ENCODE data around the gene GJB1. TPM values are rescaled to one million over a fixed set of nuclear protein-coding genes. Genes with fewer than 3 reads are reported as not detected.

Gene GJB1
- total and polyA plus RNA-seq, 9 of the 15 experiments (the other 6 are each of a cell fraction or from before 2014, with no cell fraction given) = 0.11 TPM; not detected in 8

DNA sequence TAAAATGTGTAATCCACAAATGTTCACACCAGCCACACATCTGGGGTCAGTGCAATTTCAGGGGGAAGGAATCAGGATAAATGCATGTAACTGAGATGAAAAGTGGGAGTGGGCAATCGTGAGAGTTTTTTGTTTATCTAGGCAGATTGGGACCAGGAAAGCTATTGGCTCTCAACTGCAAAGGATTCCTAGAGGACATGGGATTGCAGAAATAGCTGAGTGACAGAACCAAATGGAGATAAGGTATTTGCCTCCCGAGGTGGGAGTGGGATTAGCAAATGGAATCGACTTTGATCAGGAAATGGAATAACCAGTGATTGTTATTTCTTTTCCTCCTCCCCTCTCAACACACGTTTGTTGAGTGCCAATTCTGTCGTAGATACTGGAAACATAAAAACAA is 38.9 kb upstream of the GJB1 start:
- no peak overlapping the region for H3K4me3 ChIP-seq
- H3K9ac ChIP-seq (ENCODE audit: insufficient read depth in 1 of 2, low read depth in 2 of 2, low read length in 2 of 2) = no peak overlapping the region
- ChIA-PET POLR2A (no interaction called here), CTCF (ENCODE audit: low intra/inter-chr PET ratio) (no interaction called here)
- no peaks in the 10 kb centered on the region for H3K36me3 ChIP-seq (ENCODE audit: control insufficient read depth, insufficient read depth, low read length)
- no peak overlapping the region for H3K27ac ChIP-seq (ENCODE audit: extremely low read depth, low read depth, low read length)
- H2AFZ ChIP-seq (ENCODE audit: low read depth, low read length) = no peak overlapping the region
- H4K20me1 ChIP-seq (replicated peaks; ENCODE audit: control insufficient read depth, insufficient read depth, low read length) = no peaks in the 10 kb centered on the region
- H3K9me1 ChIP-seq (ENCODE audit: control insufficient read depth, insufficient read depth, low read length) = no peaks in the 10 kb centered on the region
- FAIRE-seq = no peak
- BruUV-seq (replicated peaks) = no TSS peak
- H3K9me3 ChIP-seq (replicated peaks; ENCODE audit: control insufficient read depth, insufficient read depth, low read depth, low read length) = no peaks in the 10 kb centered on the region
- no peaks in the 10 kb centered on the region for H3K27me3 ChIP-seq (ENCODE audit: control insufficient read depth in 2 of 2, insufficient read depth in 2 of 2, low read length in 2 of 2)
- in situ Hi-C loops (cut with MboI) = no loop called here
- H3K4me1 ChIP-seq (replicated peaks in 1 of 2; ENCODE audit: control insufficient read depth in 2 of 2, insufficient read depth in 2 of 2, low read length in 2 of 2) = peaks cover 4 to 15% of the 10 kb centered on the region in 2 experiments; a peak in 3 of 5 replicates
- DNase-seq (ENCODE audit: extremely low read depth in 1 of 4, low spot score in 3 of 4) = no peak
- no peak overlapping the region for H3K4me2 ChIP-seq (ENCODE audit: insufficient read depth, low read length)
- intact Hi-C loops (cut with micrococcal nuclease) = loop anchor here (5.0 kb wide), 1 partner anchor 468 kb away; no protein-coding TSS in a partner anchor
- H3K79me2 ChIP-seq (ENCODE audit: control insufficient read depth, insufficient read depth, low read length) = no peaks in the 10 kb centered on the region
- WGBS (ENCODE audit: insufficient coverage, low coverage, missing lambda C conversion rate) = 20% methylated on average over 5 of the region's 5 CpGs
- ATAC-seq = no peak
- TF ChIP-seq BHLHE40 (IDR thresholded peaks at IDR 0.05; ENCODE audit: low read length) (no peak), ZNF583 (CRISPR knock-in tag; IDR thresholded peaks at IDR 0.05) (no peak), ADNP (tag; IDR thresholded peaks at IDR 0.05) (no peak), TCF3 (CRISPR knock-in tag; IDR thresholded peaks at IDR 0.05) (no peak), FOXJ3 (CRISPR knock-in tag; IDR thresholded peaks at IDR 0.05) (no peak), ESRRA (IDR thresholded peaks at IDR 0.05; ENCODE audit: borderline replicate concordance, low read depth) (no peak), ZSCAN32 (CRISPR knock-in tag; IDR thresholded peaks at IDR 0.05) (no peak), RERE (CRISPR knock-in tag; IDR thresholded peaks at IDR 0.05; ENCODE audit: borderline replicate concordance) (no peak), BRF2 (IDR thresholded peaks at IDR 0.05; ENCODE audit: borderline replicate concordance, insufficient read depth, insufficient read length) (no peak), SLC30A9 (CRISPR knock-in tag; IDR thresholded peaks at IDR 0.05) (no peak), MTA3 (IDR thresholded peaks at IDR 0.05; ENCODE audit: borderline replicate concordance) (no peak), ZNF175 (CRISPR knock-in tag; IDR thresholded peaks at IDR 0.05; ENCODE audit: low read depth) (no peak), POLR2H (tag; IDR thresholded peaks at IDR 0.05; ENCODE audit: low read depth) (no peak), ZNF197 (CRISPR knock-in tag; IDR thresholded peaks at IDR 0.05; ENCODE audit: low read depth) (no peak), RBFOX2 (IDR thresholded peaks at IDR 0.05; ENCODE audit: low read depth, low read length) (no peak), SRSF1 (IDR thresholded peaks at IDR 0.05; ENCODE audit: low read depth, low read length) (no peak)
- TF ChIP-seq, protein P1, sequence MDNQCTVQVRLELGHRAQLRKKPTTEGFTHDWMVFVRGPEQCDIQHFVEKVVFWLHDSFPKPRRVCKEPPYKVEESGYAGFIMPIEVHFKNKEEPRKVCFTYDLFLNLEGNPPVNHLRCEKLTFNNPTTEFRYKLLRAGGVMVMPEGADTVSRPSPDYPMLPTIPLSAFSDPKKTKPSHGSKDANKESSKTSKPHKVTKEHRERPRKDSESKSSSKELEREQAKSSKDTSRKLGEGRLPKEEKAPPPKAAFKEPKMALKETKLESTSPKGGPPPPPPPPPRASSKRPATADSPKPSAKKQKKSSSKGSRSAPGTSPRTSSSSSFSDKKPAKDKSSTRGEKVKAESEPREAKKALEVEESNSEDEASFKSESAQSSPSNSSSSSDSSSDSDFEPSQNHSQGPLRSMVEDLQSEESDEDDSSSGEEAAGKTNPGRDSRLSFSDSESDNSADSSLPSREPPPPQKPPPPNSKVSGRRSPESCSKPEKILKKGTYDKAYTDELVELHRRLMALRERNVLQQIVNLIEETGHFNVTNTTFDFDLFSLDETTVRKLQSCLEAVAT (IDR thresholded peaks at IDR 0.05) = no peak

All from K562 (cell line).